DOHH2 (cell line): Measurements from ENCODE around the gene CNTNAP5.

Experiments used
- H3F3A ChIP-seq: fragments of 200-600 bp; sonication (generic), shearing (Covaris generic); 2 replicates; pipeline ENCODE4 v1.6.0; 2016; ENCODE audit warnings: antibody characterized with exemption, mild to moderate bottlenecking; ENCODE audit not compliant: control insufficient read depth, insufficient read depth
- H3K27ac ChIP-seq: fragments of 200-600 bp; sonication (generic); 2 replicates; pipeline ENCODE4 v1.5.1; 2014; ENCODE audit warnings: low read depth, mild to moderate bottlenecking, low read length, moderate library complexity
- H3K27me3 ChIP-seq: fragments of 200-600 bp; sonication (generic); 2 replicates; pipeline ENCODE4 v1.6.1; 2014; ENCODE audit warnings: mild to moderate bottlenecking, low read length, mixed read lengths; ENCODE audit not compliant: control insufficient read depth
- H3K36me3 ChIP-seq: fragments of 200-600 bp; sonication (generic); 2 replicates; pipeline ENCODE4 v1.6.1; 2014; ENCODE audit warnings: mild to moderate bottlenecking, low read length, moderate library complexity, mixed read lengths; ENCODE audit not compliant: control insufficient read depth
- H3K4me1 ChIP-seq: fragments of 200-600 bp; sonication (generic); 2 replicates; pipeline ENCODE4 v1.6.1; 2014; ENCODE audit warnings: mild to moderate bottlenecking, low read length, mixed read lengths; ENCODE audit not compliant: control insufficient read depth
- H3K4me2 ChIP-seq: fragments of 200-600 bp; sonication (generic); 2 replicates; pipeline ENCODE4 v1.6.0; 2014; ENCODE audit warnings: mild to moderate bottlenecking, low read length, moderate library complexity
- H3K4me3 ChIP-seq: fragments of 200-600 bp; sonication (generic); 2 replicates; pipeline ENCODE4 v1.5.1; 2014; ENCODE audit warnings: mild to moderate bottlenecking, low read length, mixed read lengths
- H3K79me2 ChIP-seq: fragments of 200-600 bp; sonication (generic); 2 replicates; pipeline ENCODE4 v1.6.1; 2014; ENCODE audit warnings: mild to moderate bottlenecking, low read length, mixed read lengths; ENCODE audit not compliant: control insufficient read depth
- H3K9me2 ChIP-seq: fragments of 200-600 bp; sonication (generic); replicated peaks from 2 replicates; pipeline ENCODE4 v1.6.1; 2014; ENCODE audit warnings: mild to moderate bottlenecking, low read length, mixed read lengths; ENCODE audit not compliant: control insufficient read depth
- H3K9me3 ChIP-seq: fragments of 200-600 bp; sonication (generic); 2 replicates; pipeline ENCODE4 v1.6.1; 2014; ENCODE audit warnings: antibody characterized with exemption, low read length, mixed read lengths; ENCODE audit not compliant: control insufficient read depth, insufficient read depth
- H4K20me1 ChIP-seq: fragments of 200-600 bp; sonication (generic); 2 replicates; pipeline ENCODE4 v1.6.0; 2014; ENCODE audit warnings: low read depth, mild to moderate bottlenecking, antibody characterized with exemption, low read length, moderate library complexity; ENCODE audit not compliant: control insufficient read depth, insufficient read depth
- EZH2phosphoT487 ChIP-seq: fragments of 200-600 bp; sonication (generic); IDR thresholded peaks from 2 replicates; pipeline ENCODE4 v1.6.1; 2017; ENCODE audit warnings: borderline replicate concordance, mild to moderate bottlenecking, antibody characterized with exemption, low read length, moderate library complexity, mixed read lengths
- TF ChIP-seq, protein P1 (sequence below): fragments of 200-600 bp; sonication (generic); IDR thresholded peaks from one replicate; pipeline ENCODE4 v1.5.1; 2014; ENCODE audit warnings: antibody characterized with exemption, mild to moderate bottlenecking, low read depth, low read length; ENCODE audit not compliant: poor library complexity, severe bottlenecking

Gene CNTNAP5

DNA sequence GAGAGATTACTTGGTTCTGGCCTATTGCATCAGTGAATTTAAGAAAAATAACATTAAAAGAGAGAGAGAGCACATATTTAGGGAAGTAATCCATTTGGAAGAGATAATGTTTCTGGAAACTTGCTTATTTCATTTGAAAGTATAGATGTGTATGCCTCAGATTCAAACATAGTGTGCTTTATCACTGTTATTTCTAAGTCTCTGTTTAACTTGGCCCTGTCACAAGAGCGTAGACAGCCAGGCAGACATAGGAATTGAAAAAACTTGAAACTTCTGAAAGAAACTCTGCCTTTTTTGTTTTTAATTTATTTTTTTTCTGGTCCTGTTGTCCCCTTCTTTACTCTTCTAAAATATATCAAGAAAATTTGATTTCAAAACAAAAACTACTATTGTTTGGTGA lies 849.1 kb downstream of the CNTNAP5 start:
- Histone ChIP-seq H4K20me1 (no peaks in the 10 kb centered on the region), H3K27me3 (no peaks in the 10 kb centered on the region), H3K36me3 (no peaks in the 10 kb centered on the region), H3K4me2 (no peak overlapping the region), H3K4me3 (no peak overlapping the region), H3K9me2 (no peaks in the 10 kb centered on the region), H3K27ac (no peak overlapping the region), H3K9me3 (no peaks in the 10 kb centered on the region), H3K4me1 (no peaks in the 10 kb centered on the region), H3F3A (no peaks in the 10 kb centered on the region), H3K79me2 (no peaks in the 10 kb centered on the region)
- TF ChIP-seq, protein P1, sequence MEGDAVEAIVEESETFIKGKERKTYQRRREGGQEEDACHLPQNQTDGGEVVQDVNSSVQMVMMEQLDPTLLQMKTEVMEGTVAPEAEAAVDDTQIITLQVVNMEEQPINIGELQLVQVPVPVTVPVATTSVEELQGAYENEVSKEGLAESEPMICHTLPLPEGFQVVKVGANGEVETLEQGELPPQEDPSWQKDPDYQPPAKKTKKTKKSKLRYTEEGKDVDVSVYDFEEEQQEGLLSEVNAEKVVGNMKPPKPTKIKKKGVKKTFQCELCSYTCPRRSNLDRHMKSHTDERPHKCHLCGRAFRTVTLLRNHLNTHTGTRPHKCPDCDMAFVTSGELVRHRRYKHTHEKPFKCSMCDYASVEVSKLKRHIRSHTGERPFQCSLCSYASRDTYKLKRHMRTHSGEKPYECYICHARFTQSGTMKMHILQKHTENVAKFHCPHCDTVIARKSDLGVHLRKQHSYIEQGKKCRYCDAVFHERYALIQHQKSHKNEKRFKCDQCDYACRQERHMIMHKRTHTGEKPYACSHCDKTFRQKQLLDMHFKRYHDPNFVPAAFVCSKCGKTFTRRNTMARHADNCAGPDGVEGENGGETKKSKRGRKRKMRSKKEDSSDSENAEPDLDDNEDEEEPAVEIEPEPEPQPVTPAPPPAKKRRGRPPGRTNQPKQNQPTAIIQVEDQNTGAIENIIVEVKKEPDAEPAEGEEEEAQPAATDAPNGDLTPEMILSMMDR, result no peak
- no peak for TF ChIP-seq EZH2phosphoT487

DNA sequence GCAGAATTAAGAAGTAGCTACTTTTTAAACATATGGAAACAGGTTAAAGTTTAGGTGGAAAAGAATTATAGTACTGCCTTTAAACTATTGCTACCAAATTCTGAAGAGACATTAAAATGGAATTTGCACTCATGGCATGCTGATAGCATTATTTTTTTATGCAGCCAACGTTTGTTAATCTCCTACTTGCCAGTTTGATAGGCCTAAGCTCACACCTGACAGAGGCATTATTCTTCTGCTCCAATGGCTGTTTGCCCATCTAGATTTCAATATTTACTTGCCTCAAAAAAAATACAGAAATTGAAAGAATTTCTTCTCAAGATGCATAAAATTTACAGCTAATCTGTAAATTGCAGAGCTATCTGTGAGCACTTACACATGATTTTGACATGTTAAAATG lies 849.6 kb downstream of the CNTNAP5 start:
- Histone ChIP-seq H3K79me2 (no peaks in the 10 kb centered on the region), H3K27ac (no peak overlapping the region), H3K4me1 (no peaks in the 10 kb centered on the region), H3K4me2 (no peak overlapping the region), H3K9me2 (no peaks in the 10 kb centered on the region), H3K36me3 (no peaks in the 10 kb centered on the region), H3K4me3 (no peak overlapping the region), H3K9me3 (no peaks in the 10 kb centered on the region), H3K27me3 (no peaks in the 10 kb centered on the region), H4K20me1 (no peaks in the 10 kb centered on the region), H3F3A (no peaks in the 10 kb centered on the region)
- TF ChIP-seq, protein P1, result no peak
- no peak for TF ChIP-seq EZH2phosphoT487

- Histone ChIP-seq H3K27ac (no peak overlapping the region), H3K36me3 (no peaks in the 10 kb centered on the region), H3K4me2 (no peak overlapping the region), H3F3A (no peaks in the 10 kb centered on the region), H4K20me1 (no peaks in the 10 kb centered on the region), H3K27me3 (no peaks in the 10 kb centered on the region), H3K79me2 (no peaks in the 10 kb centered on the region), H3K9me3 (no peaks in the 10 kb centered on the region), H3K4me1 (no peaks in the 10 kb centered on the region), H3K4me3 (no peak overlapping the region), H3K9me2 (no peaks in the 10 kb centered on the region)
- TF ChIP-seq, protein P1, result no peak
- TF ChIP-seq EZH2phosphoT487, result no peak
Measured at GRCh38 chr2:124875627-124876244, 850.6 kb downstream of the CNTNAP5 start.
